ENCODE results near the gene C2CD2.

DNA sequence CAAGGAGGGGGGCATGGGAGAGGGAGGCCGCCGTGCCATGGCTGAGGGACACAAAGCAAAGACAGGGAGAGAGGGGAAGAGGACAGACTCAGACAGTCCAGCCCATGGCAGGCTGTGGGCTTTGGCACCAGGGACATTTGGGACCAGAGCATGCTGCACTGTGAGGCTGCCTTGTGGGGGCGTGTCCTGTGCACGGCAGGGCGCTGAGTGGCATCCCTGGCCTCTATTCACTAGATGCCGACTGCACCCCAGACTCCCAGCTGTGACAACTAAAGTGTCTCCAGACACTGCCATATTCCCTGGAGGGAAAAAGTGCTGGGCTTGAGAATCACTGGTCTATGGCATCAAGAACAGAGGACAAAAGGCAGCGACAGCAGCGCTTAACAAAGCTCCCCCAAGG lies 56.1 kb downstream of the C2CD2 start:
- TF ChIP-seq POLR2AphosphoS5 (IDR thresholded peaks at IDR 0.05; ENCODE audit: low read depth, low read length) = no peak
- TF ChIP-seq TAF1 (IDR thresholded peaks at IDR 0.05; ENCODE audit: borderline replicate concordance, low read depth, low read length) = no peak

Measured in GM12892 (cell line).